Ectodermal cell (in vitro differentiated cells): ENCODE results near the gene MTERF4.

ENCODE experiments used
- H3K27ac ChIP-seq: 2 replicates; pipeline ENCODE4 v1.7.0; 2013; ENCODE audit warnings: mild to moderate bottlenecking, low read depth, low read length; ENCODE audit not compliant: insufficient read depth, poor library complexity, severe bottlenecking
- H3K27me3 ChIP-seq: 2 replicates; pipeline ENCODE4 v1.7.0; 2013; ENCODE audit warnings: mild to moderate bottlenecking, low read length; ENCODE audit not compliant: insufficient read depth, control insufficient read depth, poor library complexity, severe bottlenecking
- H3K36me3 ChIP-seq: one replicate; pipeline ENCODE4 v1.7.0; 2013; ENCODE audit warnings: low read length; ENCODE audit not compliant: control insufficient read depth, insufficient read depth
- H3K4me1 ChIP-seq: one replicate; pipeline ENCODE4 v1.7.0; 2013; ENCODE audit warnings: low read length; ENCODE audit not compliant: control insufficient read depth, insufficient read depth
- H3K4me3 ChIP-seq: 2 replicates; pipeline ENCODE4 v1.7.0; 2013; ENCODE audit warnings: low read depth, low read length, control low read depth; ENCODE audit not compliant: insufficient read depth
- H3K9me3 ChIP-seq: 2 replicates; pipeline ENCODE4 v1.7.0; 2013; ENCODE audit warnings: mild to moderate bottlenecking, low read length, moderate library complexity; ENCODE audit not compliant: control insufficient read depth
- WGBS, 2 experiments: methylation state at CpG; one replicate each; pipeline ENCODE4 v1.1.7; 2013; ENCODE audit warnings: missing lambda C conversion rate in 2 of 2; 5-methylcytosine and 5-hydroxymethylcytosine counted together

Gene MTERF4

GRCh38 chr2:241048949-241049343, 53.1 kb downstream of the MTERF4 start:
- H3K27ac ChIP-seq, result no peak overlapping the region
- no peaks in the 10 kb centered on the region for H3K9me3 ChIP-seq
- H3K27me3 ChIP-seq, result peaks cover 10% of the 10 kb centered on the region
- no peaks in the 10 kb centered on the region for H3K4me1 ChIP-seq
- H3K36me3 ChIP-seq, result no peaks in the 10 kb centered on the region
- 88 to 92% methylated on average over 11 of the region's 11 CpGs for WGBS, 2 experiments
- no peak overlapping the region for H3K4me3 ChIP-seq

- no peaks in the 10 kb centered on the region for H3K9me3 ChIP-seq
- H3K4me1 ChIP-seq, result no peaks in the 10 kb centered on the region
- peaks cover 10% of the 10 kb centered on the region for H3K27me3 ChIP-seq
- no peak overlapping the region for H3K4me3 ChIP-seq
- 91 to 92% methylated on average over 30 of the region's 30 CpGs for WGBS, 2 experiments
- H3K36me3 ChIP-seq, result no peaks in the 10 kb centered on the region
- H3K27ac ChIP-seq, result no peak overlapping the region
These were observed 53.7 kb downstream of the MTERF4 start for GRCh38 chr2:241048149-241048948.

- Histone ChIP-seq H3K4me1 (no peaks in the 10 kb centered on the region), H3K9me3 (no peaks in the 10 kb centered on the region), H3K36me3 (no peaks in the 10 kb centered on the region), H3K27ac (no peak overlapping the region), H3K27me3 (peaks cover 10% of the 10 kb centered on the region), H3K4me3 (no peak overlapping the region)
- 82 to 84% methylated on average over 5 to 6 of the region's 6 CpGs for WGBS, 2 experiments
These were observed 54.7 kb downstream of the MTERF4 start for GRCh38 chr2:241047253-241048010.
